ENCODE data around the gene FAM184B. TPM values are rescaled to one million over a fixed set of nuclear protein-coding genes. Genes with fewer than 3 reads are reported as not detected.
A peak's percentile ranks its signal among the peaks of the same experiment; 100 is the strongest.

The FAM184B gene
- total and polyA plus RNA-seq, 10 donors = 0.03 to 0.04 (median 0.03) TPM; not detected in 7

- WGBS, 5 donors = 0 to 9% (median 2%) methylated on average over 23 of the region's 23 CpGs
- no peak for TF ChIP-seq CTCF (IDR thresholded peaks at IDR 0.05 in 8 of 11, conservative IDR thresholded peaks at IDR 0.05 in 3 of 11)
- no peak for TF ChIP-seq POLR2A (IDR thresholded peaks at IDR 0.05)
- no peak for TF ChIP-seq POLR2AphosphoS5 (IDR thresholded peaks at IDR 0.05)
- Histone ChIP-seq H3K27me3 (replicated peaks in 1 of 7) (no peaks in the 10 kb centered on the region), H3K4me1 (peaks cover 20 to 56% (median 48%) of the 10 kb centered on the region in 6 donors), H3K36me3 (peaks cover 0 to 36% (median 11%) of the 10 kb centered on the region in 6 donors), H3K4me3 (peak overlapping the region; percentile 60 to 95 (median 86)), H3K27ac (peak overlapping the region; percentile 77 to 94 (median 86)), H3K9me3 (no peaks in the 10 kb centered on the region)
- peak; percentile 80 for DNase-seq
- intact Hi-C loops (cut with DNase I; ENCODE audit: low total_unique reads) = no loop called here
Observed at GRCh38 chr4:17613761-17614415, 167.5 kb downstream of the FAM184B start.

- H3K4me1 ChIP-seq = no peaks in the 10 kb centered on the region
- no peak overlapping the region for H3K27ac ChIP-seq
- WGBS, 5 donors = 69 to 97% (median 87%) methylated on average over 3 of the region's 3 CpGs
- TF ChIP-seq POLR2A (IDR thresholded peaks at IDR 0.05) = no peak
- TF ChIP-seq POLR2AphosphoS5 (IDR thresholded peaks at IDR 0.05) = no peak
- no peak for TF ChIP-seq CTCF (IDR thresholded peaks at IDR 0.05 in 8 of 11, conservative IDR thresholded peaks at IDR 0.05 in 3 of 11)
- H3K4me3 ChIP-seq = no peak overlapping the region
- no peaks in the 10 kb centered on the region for H3K27me3 ChIP-seq (replicated peaks in 1 of 7)
- intact Hi-C loops (cut with DNase I; ENCODE audit: low total_unique reads) = no loop called here
- H3K36me3 ChIP-seq = peaks cover 0 to 93% (median 65%) of the 10 kb centered on the region in 6 donors
- no peaks in the 10 kb centered on the region for H3K9me3 ChIP-seq
- no peak for DNase-seq
Observed at GRCh38 chr4:17605236-17605635, 176.2 kb downstream of the FAM184B start.

GRCh38 chr4:17599826-17600225 lies 181.6 kb downstream of the FAM184B start:
- Histone ChIP-seq H3K4me1 (peaks cover 0 to 21% (median 13%) of the 10 kb centered on the region in 6 donors), H3K36me3 (peaks cover 0 to 100% (median 73%) of the 10 kb centered on the region in 6 donors), H3K4me3 (no peak overlapping the region), H3K27me3 (replicated peaks in 1 of 7) (no peaks in the 10 kb centered on the region), H3K27ac (no peak overlapping the region), H3K9me3 (no peaks in the 10 kb centered on the region)
- TF ChIP-seq CTCF (IDR thresholded peaks at IDR 0.05 in 8 of 11, conservative IDR thresholded peaks at IDR 0.05 in 3 of 11) = no peak
- TF ChIP-seq POLR2A (IDR thresholded peaks at IDR 0.05) = no peak
- TF ChIP-seq POLR2AphosphoS5 (IDR thresholded peaks at IDR 0.05) = no peak
- WGBS, 5 donors = 57 to 100% (median 95%) methylated on average over 1 of the region's 1 CpG
- DNase-seq = no peak
- intact Hi-C loops (cut with DNase I; ENCODE audit: low total_unique reads) = no loop called here

- 77 to 85% (median 83%) methylated on average over 7 of the region's 7 CpGs for WGBS, 5 donors
- Histone ChIP-seq H3K27ac (no peak overlapping the region), H3K27me3 (replicated peaks in 1 of 7) (no peaks in the 10 kb centered on the region), H3K9me3 (no peaks in the 10 kb centered on the region), H3K4me1 (peaks cover 0 to 40% (median 26%) of the 10 kb centered on the region in 6 donors), H3K36me3 (peaks cover 0 to 100% (median 78%) of the 10 kb centered on the region in 6 donors), H3K4me3 (no peak overlapping the region)
- peak in 1 of 3 donors; percentile 1 for TF ChIP-seq POLR2AphosphoS5 (IDR thresholded peaks at IDR 0.05)
- TF ChIP-seq CTCF (IDR thresholded peaks at IDR 0.05 in 8 of 11, conservative IDR thresholded peaks at IDR 0.05 in 3 of 11) = no peak
- no peak for TF ChIP-seq POLR2A (IDR thresholded peaks at IDR 0.05)
- intact Hi-C loops (cut with DNase I; ENCODE audit: low total_unique reads) = no loop called here
- DNase-seq = no peak
Observed at GRCh38 chr4:17597517-17597916, 183.9 kb downstream of the FAM184B start.

Measured in spleen (tissue), 11 donors.